Mesenchymal stem cell (in vitro differentiated cells and primary cell): ENCODE results near the gene NTSR1.
A peak's percentile ranks its signal among the peaks of the same experiment; 100 is the strongest.

Experiments
- DNase-seq: peaks from one replicate; pipeline ENCODE4 v3.0.0-alpha.2; 2013
- H2AFZ ChIP-seq: one replicate; pipeline ENCODE4 v1.6.1; 2013; ENCODE audit warnings: low read depth, mild to moderate bottlenecking, control low read depth, inconsistent platforms, low read length, moderate library complexity
- H2AK5ac ChIP-seq: 2 replicates; pipeline ENCODE4 v1.6.1; 2013; ENCODE audit warnings: low read length, moderate library complexity, mild to moderate bottlenecking, inconsistent platforms; ENCODE audit not compliant: severe bottlenecking
- H2BK120ac ChIP-seq: one replicate; pipeline ENCODE4 v1.6.1; 2013; ENCODE audit warnings: low read depth, mild to moderate bottlenecking, inconsistent platforms, low read length, moderate library complexity
- H2BK12ac ChIP-seq, 2 experiments: one replicate each; pipeline ENCODE4 v1.6.1; 2013; ENCODE audit warnings: inconsistent platforms in 2 of 2, low read length in 2 of 2, mild to moderate bottlenecking in 2 of 2, moderate library complexity in 2 of 2, control low read depth in 1 of 2
- H2BK15ac ChIP-seq: one replicate; pipeline ENCODE4 v1.6.1; 2013; ENCODE audit warnings: mild to moderate bottlenecking, low read depth, inconsistent platforms; ENCODE audit not compliant: poor library complexity, severe bottlenecking
- H2BK5ac ChIP-seq: 2 replicates; pipeline ENCODE4 v1.6.1; 2013; ENCODE audit warnings: low read depth, mild to moderate bottlenecking, low read length, control low read depth, inconsistent platforms; ENCODE audit not compliant: poor library complexity, severe bottlenecking
- H3K14ac ChIP-seq, 2 experiments: one replicate each; pipeline ENCODE4 v1.6.1; 2013; ENCODE audit warnings: inconsistent platforms in 2 of 2, low read length in 2 of 2, control low read depth in 1 of 2, mild to moderate bottlenecking in 1 of 2, moderate library complexity in 1 of 2
- H3K18ac ChIP-seq, 2 experiments: one replicate each; pipeline ENCODE4 v1.6.1; 2013; ENCODE audit warnings: inconsistent platforms in 2 of 2, low read length in 2 of 2, control low read depth in 1 of 2, low read depth in 1 of 2, mild to moderate bottlenecking in 1 of 2
- H3K23ac ChIP-seq, 2 experiments: one replicate each; pipeline ENCODE4 v1.6.1; 2013; ENCODE audit warnings: inconsistent platforms in 2 of 2, low read length in 2 of 2, mild to moderate bottlenecking in 2 of 2, moderate library complexity in 2 of 2, control low read depth in 1 of 2
- H3K27ac ChIP-seq: 2 replicates; pipeline ENCODE4 v1.5.1; 2013; ENCODE audit warnings: mild to moderate bottlenecking, moderate library complexity, low read length, control low read depth, inconsistent platforms; ENCODE audit not compliant: poor library complexity, severe bottlenecking
- H3K27me3 ChIP-seq, 2 experiments: 2 replicates each; pipeline versions ENCODE4 v1.6.1 to v1.7.0; 2013; ENCODE audit warnings: low read length in 2 of 2, mild to moderate bottlenecking in 2 of 2, moderate library complexity in 2 of 2, control low read depth in 1 of 2, inconsistent platforms in 1 of 2; ENCODE audit not compliant: control insufficient read depth in 1 of 2, insufficient read depth in 1 of 2
- H3K36me3 ChIP-seq, 2 experiments: 2 replicates each; pipeline versions ENCODE4 v1.6.1 to v1.7.0; 2013; ENCODE audit warnings: low read length in 2 of 2, control low read depth in 1 of 2, inconsistent platforms in 1 of 2, low read depth in 1 of 2, mild to moderate bottlenecking in 1 of 2; ENCODE audit not compliant: insufficient read depth in 2 of 2, control insufficient read depth in 1 of 2
- H3K4ac ChIP-seq, 2 experiments: one replicate each; pipeline ENCODE4 v1.6.1; 2013; ENCODE audit warnings: inconsistent platforms in 2 of 2, low read length in 2 of 2, mild to moderate bottlenecking in 2 of 2, moderate library complexity in 2 of 2, control low read depth in 1 of 2, low read depth in 1 of 2
- H3K4me1 ChIP-seq: 2 replicates; pipeline ENCODE4 v1.6.1; 2013; ENCODE audit warnings: low read depth, low read length, control low read depth; ENCODE audit not compliant: control insufficient read depth, insufficient read depth
- H3K4me2 ChIP-seq: 2 replicates; pipeline ENCODE4 v1.6.1; 2013; ENCODE audit warnings: low read length, mild to moderate bottlenecking, inconsistent platforms; ENCODE audit not compliant: poor library complexity, severe bottlenecking
- H3K4me3 ChIP-seq, 2 experiments: 2 replicates each; pipeline versions ENCODE4 v1.5.1 to v1.7.0; 2013; ENCODE audit warnings: low read length in 2 of 2, mild to moderate bottlenecking in 2 of 2, control low read depth in 1 of 2, low read depth in 1 of 2; ENCODE audit not compliant: insufficient read depth in 1 of 2
- H3K79me1 ChIP-seq: replicated peaks from 2 replicates; pipeline ENCODE4 v1.6.1; 2013; ENCODE audit warnings: mild to moderate bottlenecking, control low read depth, low read length, inconsistent platforms; ENCODE audit not compliant: poor library complexity, severe bottlenecking
- H3K9ac ChIP-seq: 2 replicates; pipeline ENCODE4 v1.7.0; 2013; ENCODE audit warnings: mild to moderate bottlenecking, low read length, moderate library complexity
- H3K9me3 ChIP-seq: 2 replicates; pipeline ENCODE4 v1.7.0; 2013; ENCODE audit warnings: mild to moderate bottlenecking, low read length; ENCODE audit not compliant: control insufficient read depth
- H4K8ac ChIP-seq: one replicate; pipeline ENCODE4 v1.6.1; 2013; ENCODE audit warnings: inconsistent platforms, mild to moderate bottlenecking, low read length, moderate library complexity
- H4K91ac ChIP-seq: one replicate; pipeline ENCODE4 v1.6.1; 2013; ENCODE audit warnings: mild to moderate bottlenecking, low read length, inconsistent platforms
- WGBS: methylation state at CpG from one replicate; pipeline ENCODE4 v1.1.7; 2013; ENCODE audit warnings: mixed read lengths; 5-methylcytosine and 5-hydroxymethylcytosine counted together

The NTSR1 gene

DNA sequence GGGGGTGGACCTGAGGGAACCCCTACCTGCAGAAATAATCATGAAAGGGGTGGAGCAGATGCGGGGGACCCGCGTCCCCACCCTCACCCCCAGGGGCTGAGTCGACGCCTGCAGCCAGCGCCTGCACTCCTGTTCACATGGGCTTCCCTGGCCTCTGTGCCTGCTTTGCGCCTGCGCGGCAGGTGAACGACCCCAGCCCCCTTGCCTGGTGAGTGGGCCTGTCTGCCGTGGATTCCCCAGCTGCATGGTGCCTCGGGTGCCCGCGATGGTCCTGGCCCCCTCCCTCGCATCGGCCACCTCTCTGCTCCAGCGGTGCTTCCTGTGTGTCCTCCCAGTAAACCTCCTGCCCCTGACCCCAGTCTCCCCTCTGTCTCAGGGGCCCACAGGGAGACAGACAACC is 18.8 kb upstream of the NTSR1 start:
- Histone ChIP-seq H3K27me3 (peaks cover 30 to 68% of the 10 kb centered on the region in 2 experiments), H2BK15ac (no peak overlapping the region), H2AFZ (no peak overlapping the region), H3K4ac (peak overlapping the region in 1 of 2 experiments; percentile 13), H3K27ac (no peak overlapping the region), H3K79me1 (no peaks in the 10 kb centered on the region), H4K8ac (no peak overlapping the region), H3K9me3 (no peaks in the 10 kb centered on the region), H3K23ac (no peak overlapping the region), H2BK12ac (no peak overlapping the region), H2BK120ac (no peak overlapping the region), H3K14ac (no peak overlapping the region), H2BK5ac (no peak overlapping the region), H2AK5ac (no peak overlapping the region), H3K4me2 (no peak overlapping the region), H3K36me3 (no peaks in the 10 kb centered on the region), H3K18ac (no peak overlapping the region), H4K91ac (no peak overlapping the region), H3K4me3 (no peak overlapping the region), H3K9ac (no peak overlapping the region), H3K4me1 (peaks cover 38% of the 10 kb centered on the region)
- 94% methylated on average over 17 of the region's 17 CpGs for WGBS
- no peak for DNase-seq

DNA sequence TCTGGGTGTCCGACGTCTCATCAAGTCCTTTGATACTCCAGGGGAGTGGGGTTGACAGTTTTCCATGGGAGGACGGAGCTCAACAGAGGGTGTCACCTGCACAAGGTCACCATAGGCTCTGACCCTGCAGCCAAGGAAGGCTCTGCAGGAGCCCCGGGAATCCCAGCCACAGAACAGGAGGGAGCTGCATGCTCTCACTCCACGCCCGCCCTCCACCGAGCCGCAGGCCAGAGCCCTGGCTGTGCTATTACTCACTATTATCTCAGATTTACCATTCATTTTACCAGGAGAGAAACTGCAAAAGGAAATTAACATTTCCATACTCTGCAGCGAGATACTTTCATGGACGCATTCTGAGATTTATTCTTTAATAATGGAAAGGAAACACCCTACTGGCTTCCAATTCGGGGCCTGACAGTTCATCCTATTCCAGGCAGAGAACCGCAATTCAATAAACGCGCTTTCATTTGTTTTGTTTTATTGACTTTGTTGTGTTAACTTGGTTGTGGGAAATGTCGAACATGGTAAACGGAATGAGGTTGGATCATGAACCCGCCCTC is 18.3 kb upstream of the NTSR1 start:
- Histone ChIP-seq H3K4me3 (no peak overlapping the region), H3K4ac (no peak overlapping the region), H3K27ac (no peak overlapping the region), H3K36me3 (no peaks in the 10 kb centered on the region), H2BK5ac (no peak overlapping the region), H3K14ac (no peak overlapping the region), H3K23ac (no peak overlapping the region), H2BK120ac (no peak overlapping the region), H2AK5ac (no peak overlapping the region), H3K4me1 (peaks cover 38% of the 10 kb centered on the region), H4K8ac (no peak overlapping the region), H3K9ac (no peak overlapping the region), H4K91ac (no peak overlapping the region), H3K18ac (no peak overlapping the region), H3K9me3 (no peaks in the 10 kb centered on the region), H3K79me1 (no peaks in the 10 kb centered on the region), H2AFZ (no peak overlapping the region), H2BK12ac (no peak overlapping the region), H3K27me3 (peaks cover 33 to 70% of the 10 kb centered on the region in 2 experiments), H2BK15ac (no peak overlapping the region), H3K4me2 (no peak overlapping the region)
- 86% methylated on average over 16 of the region's 17 CpGs for WGBS
- DNase-seq, result no peak

DNA sequence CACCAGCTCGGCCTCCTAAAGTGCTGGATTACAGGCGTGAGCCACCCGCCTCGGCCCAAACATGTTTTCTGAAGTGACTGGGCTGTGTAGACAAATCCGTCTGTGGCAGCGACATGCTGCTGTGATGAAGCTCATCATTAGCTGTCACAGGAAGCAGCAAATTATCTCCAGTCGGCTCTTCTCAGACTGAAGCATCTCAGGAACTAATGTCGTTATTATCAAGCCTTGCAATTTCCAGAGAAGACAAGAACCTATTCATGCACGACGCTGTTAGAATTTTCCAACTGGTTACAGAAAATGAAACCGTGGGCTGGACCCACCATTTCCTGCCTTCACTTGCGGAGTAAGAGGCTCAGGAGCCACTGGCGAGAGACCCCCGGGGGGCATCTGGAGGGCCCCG is 17.1 kb upstream of the NTSR1 start:
- H4K8ac ChIP-seq, result no peak overlapping the region
- H3K79me1 ChIP-seq, result no peaks in the 10 kb centered on the region
- H2BK15ac ChIP-seq, result no peak overlapping the region
- no peak overlapping the region for H2AK5ac ChIP-seq
- no peaks in the 10 kb centered on the region for H3K36me3 ChIP-seq
- WGBS, result 60% methylated on average over 15 of the region's 15 CpGs
- peaks cover 26 to 70% of the 10 kb centered on the region in 2 experiments for H3K27me3 ChIP-seq
- H3K14ac ChIP-seq, result no peak overlapping the region
- no peak overlapping the region for H2AFZ ChIP-seq
- no peak overlapping the region for H2BK120ac ChIP-seq
- no peak overlapping the region for H3K18ac ChIP-seq
- H3K4ac ChIP-seq, result no peak overlapping the region
- no peak overlapping the region for H3K4me3 ChIP-seq
- H3K23ac ChIP-seq, result no peak overlapping the region
- no peak overlapping the region for H2BK5ac ChIP-seq
- no peak for DNase-seq
- H2BK12ac ChIP-seq, result no peak overlapping the region
- H4K91ac ChIP-seq, result no peak overlapping the region
- H3K9me3 ChIP-seq, result no peaks in the 10 kb centered on the region
- H3K27ac ChIP-seq, result no peak overlapping the region
- H3K9ac ChIP-seq, result no peak overlapping the region
- peaks cover 35% of the 10 kb centered on the region for H3K4me1 ChIP-seq
- H3K4me2 ChIP-seq, result peak overlapping the region; percentile 10

DNA sequence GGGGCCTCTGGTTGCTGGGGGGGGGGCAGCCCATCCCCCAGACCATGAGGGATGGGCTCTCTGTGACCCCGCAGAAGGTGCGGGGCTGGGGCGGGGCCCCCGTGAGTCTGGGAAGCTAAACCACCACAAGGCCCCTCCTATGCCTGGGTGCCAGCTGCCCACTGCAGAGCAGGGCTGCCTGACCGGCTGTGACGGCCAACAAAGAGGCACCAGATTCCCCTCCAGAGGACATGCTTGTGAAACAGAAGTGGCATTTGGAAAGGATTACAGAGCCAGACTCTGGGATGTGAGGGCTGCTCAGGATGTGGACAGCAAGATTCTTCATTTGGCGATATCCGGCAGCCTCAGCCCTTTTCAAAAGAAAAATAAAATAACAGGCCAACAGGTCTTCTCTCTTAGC is 16.5 kb upstream of the NTSR1 start:
- 94% methylated on average over 8 of the region's 8 CpGs for WGBS
- Histone ChIP-seq H2AK5ac (no peak overlapping the region), H3K79me1 (no peaks in the 10 kb centered on the region), H3K27me3 (peaks cover 26 to 66% of the 10 kb centered on the region in 2 experiments), H3K4me3 (no peak overlapping the region), H3K27ac (no peak overlapping the region), H4K8ac (no peak overlapping the region), H2BK5ac (no peak overlapping the region), H2BK15ac (no peak overlapping the region), H2BK120ac (no peak overlapping the region), H2BK12ac (no peak overlapping the region), H3K14ac (no peak overlapping the region), H3K36me3 (no peaks in the 10 kb centered on the region), H4K91ac (no peak overlapping the region), H3K9ac (no peak overlapping the region), H3K9me3 (no peaks in the 10 kb centered on the region), H3K4me1 (peaks cover 33% of the 10 kb centered on the region), H3K4ac (no peak overlapping the region), H3K18ac (no peak overlapping the region), H2AFZ (no peak overlapping the region), H3K23ac (no peak overlapping the region), H3K4me2 (no peak overlapping the region)
- DNase-seq, result no peak
